Retinal pigment epithelial cell (primary cell): ENCODE data around the gene TAF12.
"Not testable (repeated sequence)": the region's sequence is repeated elsewhere in the genome, so short reads cannot be mapped to it uniquely, and the experiment has no call there.

ENCODE experiments used
- DNase-seq: peaks from one replicate; pipeline ENCODE4 v3.0.0-alpha.2; 2010; ENCODE audit warnings: low read depth
- H3K4me3 ChIP-seq: 2 replicates; pipeline ENCODE4 v1.5.1; 2011; ENCODE audit warnings: mild to moderate bottlenecking, low read length, control low read depth, moderate library complexity
- TF ChIP-seq, protein P1 (sequence below): conservative IDR thresholded peaks from 2 replicates; pipeline ENCODE4 v1.5.1; 2011; ENCODE audit warnings: low read depth, low read length, control low read depth, inconsistent platforms

TAF12 gene

DNA sequence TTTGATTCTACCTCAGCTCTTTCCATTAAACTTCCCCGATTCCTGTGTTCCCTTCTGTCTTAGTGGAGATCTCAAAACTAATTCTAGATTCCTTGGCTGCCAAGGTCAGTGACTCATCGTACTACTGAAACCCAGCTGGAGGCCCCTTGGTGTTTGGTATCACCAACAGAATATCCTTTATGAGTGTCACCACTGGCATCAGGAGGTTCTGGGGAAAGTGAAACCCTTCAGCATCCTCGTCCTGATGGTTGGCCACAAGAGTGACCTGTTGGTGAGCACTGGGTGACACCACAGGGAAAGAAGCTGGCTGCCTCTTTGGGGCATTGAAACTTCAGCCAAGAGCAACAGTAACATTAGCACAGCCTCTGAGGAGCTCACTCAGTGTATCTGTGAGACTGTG is 41.2 kb downstream of the TAF12 start:
- TF ChIP-seq, protein P1, sequence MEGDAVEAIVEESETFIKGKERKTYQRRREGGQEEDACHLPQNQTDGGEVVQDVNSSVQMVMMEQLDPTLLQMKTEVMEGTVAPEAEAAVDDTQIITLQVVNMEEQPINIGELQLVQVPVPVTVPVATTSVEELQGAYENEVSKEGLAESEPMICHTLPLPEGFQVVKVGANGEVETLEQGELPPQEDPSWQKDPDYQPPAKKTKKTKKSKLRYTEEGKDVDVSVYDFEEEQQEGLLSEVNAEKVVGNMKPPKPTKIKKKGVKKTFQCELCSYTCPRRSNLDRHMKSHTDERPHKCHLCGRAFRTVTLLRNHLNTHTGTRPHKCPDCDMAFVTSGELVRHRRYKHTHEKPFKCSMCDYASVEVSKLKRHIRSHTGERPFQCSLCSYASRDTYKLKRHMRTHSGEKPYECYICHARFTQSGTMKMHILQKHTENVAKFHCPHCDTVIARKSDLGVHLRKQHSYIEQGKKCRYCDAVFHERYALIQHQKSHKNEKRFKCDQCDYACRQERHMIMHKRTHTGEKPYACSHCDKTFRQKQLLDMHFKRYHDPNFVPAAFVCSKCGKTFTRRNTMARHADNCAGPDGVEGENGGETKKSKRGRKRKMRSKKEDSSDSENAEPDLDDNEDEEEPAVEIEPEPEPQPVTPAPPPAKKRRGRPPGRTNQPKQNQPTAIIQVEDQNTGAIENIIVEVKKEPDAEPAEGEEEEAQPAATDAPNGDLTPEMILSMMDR: no peak
- no peak overlapping the region for H3K4me3 ChIP-seq
- DNase-seq: peak; percentile 29

DNA sequence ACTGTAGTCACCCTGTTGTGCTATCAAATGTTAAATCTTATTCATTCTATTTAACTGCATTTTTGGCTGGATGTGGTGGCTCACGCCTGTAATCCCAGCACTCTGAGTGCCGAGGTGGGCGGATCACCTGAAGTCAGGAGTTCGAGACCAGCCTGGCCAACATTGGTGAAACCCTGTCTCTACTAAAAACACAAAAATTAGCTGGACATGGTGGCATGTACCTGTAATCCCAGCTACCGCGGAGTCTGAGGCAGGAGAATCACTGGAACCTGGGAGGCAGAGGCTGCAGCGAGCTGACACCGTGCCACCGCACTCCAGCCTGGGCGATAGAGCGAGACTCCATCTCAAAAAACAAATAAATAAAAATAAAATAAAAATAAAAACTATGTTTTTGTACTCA is 46.6 kb downstream of the TAF12 start:
- H3K4me3 ChIP-seq, DNase-seq: not testable (repeated sequence)

DNA sequence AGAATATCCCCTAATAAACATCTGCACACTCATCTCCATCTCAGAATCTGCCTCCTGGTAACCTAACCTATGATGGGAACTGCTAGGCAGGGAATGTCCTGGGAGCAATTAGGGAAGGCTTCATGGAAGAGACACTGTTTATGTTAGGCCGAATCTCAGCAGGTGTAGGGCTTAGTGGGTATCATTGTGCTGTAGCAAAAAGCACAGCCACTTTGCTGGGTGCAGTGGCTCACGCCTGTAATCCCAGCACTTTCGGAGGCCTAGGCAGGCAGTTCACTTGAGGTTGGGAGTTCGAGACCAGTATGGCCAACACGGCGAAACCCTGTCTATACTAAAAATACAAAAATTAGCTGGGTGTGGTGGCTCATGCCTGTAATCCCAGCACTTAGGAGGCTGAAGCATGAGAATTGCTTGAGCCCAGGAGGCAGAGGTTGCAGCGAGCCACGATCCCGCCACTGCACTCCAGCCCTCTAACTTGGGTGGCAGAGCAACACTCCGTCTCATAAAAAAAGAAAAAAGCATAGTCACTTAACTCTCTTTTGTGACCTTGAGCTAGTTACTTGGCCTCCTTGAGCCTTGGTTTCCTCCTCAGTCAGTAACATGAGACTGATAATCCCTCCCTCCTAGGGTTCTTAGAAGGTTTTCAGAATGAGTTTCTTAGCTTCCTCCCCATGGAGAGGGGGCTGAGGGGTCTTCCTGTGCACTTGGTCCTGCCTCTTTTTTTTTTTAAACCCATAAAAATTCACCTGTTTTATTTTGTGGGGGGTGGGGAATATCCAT is 47.3 kb downstream of the TAF12 start:
- no peak for DNase-seq
- TF ChIP-seq, protein P1: no peak
- H3K4me3 ChIP-seq: no peak overlapping the region

DNA sequence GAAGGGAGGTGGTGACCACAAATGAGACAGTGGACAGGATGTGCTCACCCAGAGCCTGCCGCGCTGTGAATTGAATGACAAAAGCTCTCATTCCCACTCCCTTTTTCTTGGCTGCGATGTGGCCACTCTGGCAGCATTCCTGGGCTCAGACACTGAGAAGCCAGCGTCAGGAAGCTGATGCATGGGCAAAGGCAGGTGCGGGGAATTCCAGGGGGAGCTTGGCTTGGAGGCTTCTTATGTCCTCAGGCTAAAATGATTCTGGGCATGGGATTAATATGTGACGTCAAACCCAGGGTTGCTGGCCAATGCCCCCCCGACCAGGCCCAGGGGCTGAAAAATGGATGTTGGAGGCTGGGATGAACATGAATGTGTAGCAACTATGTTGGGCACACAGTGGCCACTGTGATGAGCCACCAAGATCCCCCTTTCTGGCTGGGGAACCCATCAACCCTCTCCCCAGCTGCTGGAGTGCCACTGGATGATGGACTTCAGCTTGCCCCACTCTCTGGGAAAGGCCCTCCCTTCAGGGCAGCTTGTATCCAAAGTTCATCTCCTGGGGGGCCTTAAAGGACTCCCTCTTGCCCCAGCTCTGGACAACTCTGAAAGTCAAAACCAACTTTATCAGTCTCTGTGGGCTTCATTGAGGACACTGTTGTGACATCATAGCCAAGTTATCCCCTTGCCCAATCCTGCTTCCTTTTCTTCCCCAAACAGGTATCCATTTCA is 48.0 kb downstream of the TAF12 start:
- H3K4me3 ChIP-seq, DNase-seq: not testable (repeated sequence)

DNA sequence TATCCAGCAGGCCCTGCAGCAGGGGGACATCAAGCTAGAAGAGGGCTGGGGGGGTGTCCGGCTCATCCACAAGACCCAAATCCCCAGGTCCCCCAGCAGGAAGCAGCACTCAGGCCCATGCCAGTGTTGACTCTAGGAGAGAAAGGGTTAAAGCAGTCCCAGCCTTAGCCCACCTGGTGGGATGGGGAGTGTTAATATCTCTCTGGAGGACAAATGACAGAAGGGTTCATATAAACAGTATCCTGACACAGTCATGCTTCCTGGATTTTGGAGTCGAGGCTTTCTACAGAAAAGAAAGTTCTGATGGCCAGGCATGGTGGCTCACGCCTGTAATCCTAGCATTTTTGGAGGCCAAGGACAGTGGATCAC is 48.9 kb downstream of the TAF12 start:
- H3K4me3 ChIP-seq, DNase-seq: not testable (repeated sequence)

DNA sequence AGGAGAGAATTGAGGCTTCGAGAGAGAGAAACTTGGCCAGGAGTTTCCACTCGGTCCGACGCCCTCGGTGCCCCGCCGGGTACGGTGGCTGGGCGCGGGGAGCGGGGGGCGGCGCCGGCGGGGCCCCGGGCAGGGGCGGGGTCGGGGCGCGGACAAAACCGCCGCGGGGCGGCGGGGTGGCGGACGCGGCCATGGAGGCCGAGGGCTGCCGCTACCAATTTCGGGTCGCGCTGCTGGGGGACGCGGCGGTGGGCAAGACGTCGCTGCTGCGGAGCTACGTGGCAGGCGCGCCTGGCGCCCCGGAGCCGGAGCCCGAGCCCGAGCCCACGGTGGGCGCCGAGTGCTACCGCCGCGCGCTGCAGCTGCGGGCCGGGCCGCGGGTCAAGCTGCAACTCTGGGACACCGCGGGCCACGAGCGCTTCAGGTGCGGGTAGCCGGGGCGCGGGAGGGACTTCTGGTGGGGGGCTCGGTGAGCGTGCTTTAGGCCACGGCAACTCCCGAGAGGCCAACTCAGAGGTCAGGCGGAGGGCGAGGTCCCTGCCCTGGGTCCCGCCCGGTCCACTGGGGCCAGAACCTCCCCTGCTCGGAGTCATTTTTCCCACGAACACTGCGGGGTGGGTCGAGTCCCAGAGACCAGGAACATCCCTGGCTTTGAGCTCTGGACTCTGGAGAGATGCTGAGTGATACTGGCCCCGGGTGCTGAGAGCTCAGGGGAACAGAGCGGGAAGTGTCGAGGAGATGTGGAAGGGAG is 50.4 kb downstream of the TAF12 start:
- peak overlapping the region; percentile 48 for H3K4me3 ChIP-seq
- TF ChIP-seq, protein P1: no peak
- DNase-seq: no peak

DNA sequence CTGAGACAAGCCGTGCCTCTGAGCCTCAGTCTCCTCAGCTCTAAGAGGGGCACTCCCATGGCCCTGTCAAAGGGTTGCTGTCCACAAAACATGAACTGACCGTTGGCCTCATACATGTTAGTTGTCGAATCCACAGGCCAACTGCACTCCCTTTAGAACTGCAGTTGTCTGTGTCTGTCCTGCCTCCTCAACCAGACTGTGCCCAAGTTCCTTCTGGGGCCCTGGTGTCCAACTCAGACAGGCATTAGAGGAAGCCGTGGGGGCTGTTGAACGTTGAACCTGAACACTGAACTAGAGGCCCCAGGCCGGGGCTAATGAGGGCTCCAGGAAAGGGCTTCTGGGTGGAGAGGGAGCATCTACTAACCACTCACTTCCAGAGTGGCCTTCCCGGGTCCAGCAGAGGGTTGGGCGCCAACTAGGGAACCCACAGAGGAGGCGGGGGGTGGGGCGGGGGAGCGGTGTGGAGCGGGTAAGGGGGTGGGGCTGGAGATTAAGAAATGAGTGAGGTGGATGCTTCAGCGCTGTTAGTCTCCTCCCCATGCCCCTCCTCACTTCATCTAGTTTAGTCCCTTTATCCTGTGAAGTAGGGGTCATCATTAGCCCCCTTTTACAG is 51.1 kb downstream of the TAF12 start, which contains the start of gene RAB42:
RAB42 (plus strand) TSS at position 558 of the 613 bp plus-strand sequence. CDS start 247 bp downstream, outside the sequence.
- TF ChIP-seq, protein P1: no peak
- no peak for DNase-seq
- peak within 1 kb of the TSS; percentile 48 for H3K4me3 ChIP-seq

DNA sequence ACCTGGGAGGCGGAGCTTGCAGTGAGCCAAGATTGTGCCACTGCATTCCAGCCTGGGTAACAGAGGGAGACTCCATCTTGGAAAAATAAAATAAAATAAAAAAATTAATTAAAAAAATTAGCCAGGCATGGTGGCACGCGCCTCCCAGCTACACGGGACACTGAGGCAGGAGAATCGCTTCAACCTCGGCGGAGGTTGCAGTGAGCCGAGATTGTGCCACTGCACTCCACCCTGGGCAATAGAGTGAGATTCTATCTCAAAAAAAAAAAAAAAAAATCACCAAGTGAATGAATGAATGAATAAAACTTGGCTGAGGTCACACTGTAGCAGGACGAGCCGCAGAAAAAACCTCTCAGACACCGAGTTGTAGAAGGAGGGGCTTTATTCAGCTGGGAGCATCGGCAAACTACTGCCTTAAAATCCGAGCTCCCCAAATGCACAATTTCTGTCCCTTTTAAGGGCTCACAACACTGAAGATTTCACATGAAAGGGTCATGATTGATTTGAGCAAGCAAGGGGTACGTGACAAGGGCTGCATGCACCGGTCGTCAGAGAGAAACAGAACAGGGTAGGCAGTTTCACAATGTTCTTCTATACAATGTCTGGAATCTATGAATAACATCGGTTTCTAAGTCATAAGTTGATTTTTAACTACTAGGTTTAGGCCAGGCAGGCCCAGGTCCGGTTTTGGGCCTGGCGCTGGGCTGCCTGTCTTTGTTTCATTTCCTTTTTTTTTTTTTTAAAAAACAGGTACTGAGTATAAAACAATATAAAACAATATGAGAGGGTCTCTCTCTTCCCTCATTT is 56.1 kb downstream of the TAF12 start:
- H3K4me3 ChIP-seq, DNase-seq: not testable (repeated sequence)
